Stomach (tissue), 9 donors: ENCODE data around the gene KCTD3. TPM values are rescaled to one million over a fixed set of nuclear protein-coding genes. Genes with fewer than 3 reads are reported as not detected.

Experiments
- DNase-seq, 2 donors: peaks; one replicate each; pipeline versions ENCODE4 v3.0.0 to v3.0.0-alpha.2; 2013 to 2019
- H3K27ac ChIP-seq, 5 donors: fragments of 200-600 bp in 4 of 5; sonication (generic) in 4 of 5; one replicate each; pipeline ENCODE4 v1.5.1; 2013 to 2019; ENCODE audit warnings: mild to moderate bottlenecking in 1 of 5, moderate library complexity in 1 of 5
- H3K27me3 ChIP-seq, 3 donors: fragments of 200-600 bp; sonication (generic); one replicate each; pipeline ENCODE4 v1.5.1; 2017 to 2019; ENCODE audit warnings: mixed run types in 1 of 3
- H3K36me3 ChIP-seq, 4 donors: fragments of 200-600 bp; sonication (generic); 1 replicate in 3 of 4; 2 replicates in 1 of 4; pipeline ENCODE4 v1.5.1; 2016 to 2019
- H3K4me1 ChIP-seq, 4 donors: fragments of 200-600 bp; sonication (generic); one replicate each; pipeline ENCODE4 v1.5.1; 2016 to 2019
- H3K4me3 ChIP-seq, 4 donors: fragments of 200-600 bp; sonication (generic) in 3 of 4; one replicate each; pipeline ENCODE4 v1.5.1; 2016 to 2019; ENCODE audit warnings: mild to moderate bottlenecking in 1 of 4
- H3K9me3 ChIP-seq, 4 donors: fragments of 200-600 bp; sonication (generic); one replicate each; pipeline ENCODE4 v1.5.1; 2016 to 2019
- CTCF ChIP-seq, 7 experiments: fragments of 450-650 bp in 4 of 7; fragments of 200-600 bp in 3 of 7; sonication (generic) in 3 of 7; IDR thresholded peaks; one replicate each; pipeline ENCODE4 v1.5.1; 2016 to 2019; ENCODE audit warnings: antibody characterized with exemption in 7 of 7, control low read depth in 2 of 7, mild to moderate bottlenecking in 1 of 7
- EP300 ChIP-seq: sonication (generic); formaldehyde crosslinking; IDR thresholded peaks from one replicate; pipeline ENCODE4 v1.6.1; 2017; ENCODE audit warnings: antibody characterized with exemption
- POLR2A ChIP-seq, 4 donors: fragments of 450-650 bp; IDR thresholded peaks; one replicate each; pipeline ENCODE4 v1.6.1; 2016; ENCODE audit warnings: antibody characterized with exemption in 4 of 4, control low read depth in 2 of 4, mild to moderate bottlenecking in 1 of 4, moderate library complexity in 1 of 4
- POLR2AphosphoS5 ChIP-seq, 3 donors: sonication (generic); formaldehyde crosslinking; IDR thresholded peaks; one replicate each; pipeline ENCODE4 v1.6.1; 2016; ENCODE audit warnings: antibody characterized with exemption in 3 of 3
- WGBS, 5 donors: extraction: QIAGEN DNeasy Blood & Tissue Kit in 3 of 5; methylation state at CpG; one replicate each; pipeline versions ENCODE4 v1.1.5 to v1.1.7; 2013 to 2018; 5-methylcytosine and 5-hydroxymethylcytosine counted together
- intact Hi-C: fragments of 100-400 bp; cut with DNase I; formaldehyde crosslinking; loops from one replicate; pipeline ENCODE4 v1.15.1; 2023; ENCODE audit warnings: low total_unique reads
- polyA plus RNA-seq, 3 donors: library from polyadenylated mRNA; stranded (reverse); fragments of 200-250 nt; gene quantifications; one replicate each; pipeline ENCODE4 v1.2.3, GENCODE V29; 2013
- total RNA-seq, 5 donors: library from RNA; depleted of rRNA; stranded (reverse); fragments of >200 nt; gene quantifications; one replicate each; pipeline versions ENCODE4 v1.1.0 to v1.2.3, GENCODE V29; 2014 to 2016
- donor health status: healthy with polysubstance abuse.
- donor health status: Bipolar disorder and iron deficiency.
- donor health status: healthy.

The KCTD3 gene
- total and polyA plus RNA-seq, 8 donors: 19.4 to 156 (median 33.4) TPM

- Histone ChIP-seq H3K27ac (no peak overlapping the region), H3K9me3 (no peaks in the 10 kb centered on the region), H3K27me3 (no peaks in the 10 kb centered on the region), H3K36me3 (peaks cover 5 to 57% (median 36%) of the 10 kb centered on the region in 4 donors), H3K4me3 (no peak overlapping the region), H3K4me1 (peaks cover 0 to 42% (median 18%) of the 10 kb centered on the region in 4 donors)
- intact Hi-C loops: no loop called here
- TF ChIP-seq POLR2AphosphoS5 (IDR thresholded peaks at IDR 0.05) (no peak), EP300 (no peak), POLR2A (IDR thresholded peaks at IDR 0.05) (no peak), CTCF (IDR thresholded peaks at IDR 0.05) (no peak)
- DNase-seq: no peak
- WGBS, 5 donors: 25 to 53% (median 37%) methylated on average over 3 of the region's 3 CpGs
These were observed 38.9 kb downstream of the KCTD3 start for GRCh38 chr1:215606036-215606435.

GRCh38 chr1:215606564-215607168, 39.6 kb downstream of the KCTD3 start:
- Histone ChIP-seq H3K4me1 (peaks cover 0 to 42% (median 16%) of the 10 kb centered on the region in 4 donors), H3K36me3 (peaks cover 5 to 59% (median 37%) of the 10 kb centered on the region in 4 donors), H3K27ac (no peak overlapping the region), H3K4me3 (no peak overlapping the region), H3K27me3 (no peaks in the 10 kb centered on the region), H3K9me3 (no peaks in the 10 kb centered on the region)
- DNase-seq: no peak
- intact Hi-C loops: no loop called here
- TF ChIP-seq POLR2AphosphoS5 (IDR thresholded peaks at IDR 0.05): no peak
- peak in 3 of 7 experiments; percentile 25 to 55 (median 41) for TF ChIP-seq CTCF (IDR thresholded peaks at IDR 0.05)
- 63 to 83% (median 77%) methylated on average over 2 of the region's 2 CpGs for WGBS, 5 donors

GRCh38 chr1:215607412-215607811, 40.3 kb downstream of the KCTD3 start:
- TF ChIP-seq POLR2A (IDR thresholded peaks at IDR 0.05) (no peak), EP300 (no peak), CTCF (IDR thresholded peaks at IDR 0.05) (no peak), POLR2AphosphoS5 (IDR thresholded peaks at IDR 0.05) (no peak)
- 27 to 57% (median 42%) methylated on average over 1 of the region's 1 CpG for WGBS, 5 donors
- H3K4me3 ChIP-seq: no peak overlapping the region
- no peak for DNase-seq
- H3K4me1 ChIP-seq: peaks cover 0 to 50% (median 20%) of the 10 kb centered on the region in 4 donors
- H3K9me3 ChIP-seq: no peaks in the 10 kb centered on the region
- intact Hi-C loops: no loop called here
- no peak overlapping the region for H3K27ac ChIP-seq
- H3K36me3 ChIP-seq: peaks cover 5 to 63% (median 39%) of the 10 kb centered on the region in 4 donors
- no peaks in the 10 kb centered on the region for H3K27me3 ChIP-seq

GRCh38 chr1:215608646-215609045, 41.5 kb downstream of the KCTD3 start:
- WGBS, 5 donors: 87 to 94% (median 90%) methylated on average over 4 of the region's 4 CpGs
- Histone ChIP-seq H3K27ac (no peak overlapping the region), H3K36me3 (peaks cover 10 to 65% (median 50%) of the 10 kb centered on the region in 4 donors), H3K4me3 (no peak overlapping the region), H3K9me3 (no peaks in the 10 kb centered on the region), H3K4me1 (peaks cover 0 to 51% (median 17%) of the 10 kb centered on the region in 4 donors), H3K27me3 (no peaks in the 10 kb centered on the region)
- no peak for DNase-seq
- TF ChIP-seq EP300 (no peak), CTCF (IDR thresholded peaks at IDR 0.05) (no peak), POLR2AphosphoS5 (IDR thresholded peaks at IDR 0.05) (no peak), POLR2A (IDR thresholded peaks at IDR 0.05) (no peak)
- intact Hi-C loops: no loop called here
